DLD1 (cell line): ENCODE measurements around the gene AKT3.

Experiments
- in situ Hi-C: cut with HindIII; loops from 2 replicates; pipeline ENCODE4 v1.10.0; 2017; ENCODE audit warnings: low sequenced_read_pairs

Gene AKT3

GRCh38 chr1:243440406-243440805 is 409.6 kb downstream of the AKT3 start:
- in situ Hi-C loops, result no loop called here

- in situ Hi-C loops, result no loop called here
Observed at GRCh38 chr1:243438815-243439214, 411.2 kb downstream of the AKT3 start.
